Calu3 (cell line): ENCODE results near the gene MCAM. TPM values are rescaled to one million over a fixed set of nuclear protein-coding genes. Genes with fewer than 3 reads are reported as not detected.

Experiments used
- BruUV-seq: library from RNA; stranded (reverse); fragments of 400-500 nt; replicated peaks from 2 replicates; lab custom pipeline; 2021; lab: Mats Ljungman, UMichigan
- CTCF ChIA-PET: fragments of 300-600 bp; sonication (Branson Sonifier 250); formaldehyde crosslinking; loops from one replicate; lab custom pipeline; 2022; ENCODE audit warnings: antibody characterized with exemption; lab: Charles Lee
- DNase-seq: peaks from one replicate; pipeline ENCODE4 v3.0.0; 2022
- H3K27ac Mint-ChIP-seq: one replicate; pipeline ENCODE4 v1.8.0; 2022; ENCODE audit warnings: mixed read lengths; ENCODE audit not compliant: unreplicated experiment
- H3K27me3 Mint-ChIP-seq: one replicate; pipeline ENCODE4 v1.8.0; 2022; ENCODE audit warnings: mixed read lengths; ENCODE audit not compliant: unreplicated experiment
- H3K36me3 Mint-ChIP-seq: one replicate; pipeline ENCODE4 v1.8.0; 2022; ENCODE audit warnings: mild to moderate bottlenecking, moderate library complexity, mixed read lengths; ENCODE audit not compliant: insufficient read depth, unreplicated experiment
- H3K4me1 Mint-ChIP-seq: one replicate; pipeline ENCODE4 v1.8.0; 2022; ENCODE audit warnings: mild to moderate bottlenecking, low read depth, mixed read lengths; ENCODE audit not compliant: unreplicated experiment
- H3K4me3 Mint-ChIP-seq: one replicate; pipeline ENCODE4 v1.8.0; 2022; ENCODE audit warnings: mild to moderate bottlenecking, low read depth, moderate library complexity, mixed read lengths; ENCODE audit not compliant: unreplicated experiment
- H3K9me3 Mint-ChIP-seq: one replicate; pipeline ENCODE4 v1.8.0; 2022; ENCODE audit warnings: low read depth, mixed read lengths; ENCODE audit not compliant: unreplicated experiment
- intact Hi-C: fragments of 100-400 bp; cut with micrococcal nuclease; formaldehyde crosslinking; loops from one replicate; pipeline ENCODE4 v1.10.0; 2022; ENCODE audit not compliant: unreplicated experiment
- total RNA-seq: library from RNA; stranded (reverse); gene quantifications from 2 replicates; pipeline ENCODE4 v1.2.3, GENCODE V29; 2022
- TF ChIP-seq, protein P1 (sequence below): fragments of 200-600 bp; IDR thresholded peaks from one replicate; pipeline ENCODE4 v1.8.0; 2022; ENCODE audit warnings: antibody characterized with exemption; ENCODE audit not compliant: unreplicated experiment

The MCAM gene
- total RNA-seq, 1 experiment from 2014 or later, result 25.1 TPM

- no TSS peak for BruUV-seq
- H3K9me3 Mint-ChIP-seq, result no peaks in the 10 kb centered on the region
- no peaks in the 10 kb centered on the region for H3K27me3 Mint-ChIP-seq
- CTCF ChIA-PET, result interaction anchor here (0.6 to 0.7 kb wide), 3 partner anchors 38 to 368 kb away, joined by 4 to 5 read pairs (median 4); no protein-coding TSS in a partner anchor
- intact Hi-C loops, result no loop called here
- peaks cover 4% of the 10 kb centered on the region for H3K36me3 Mint-ChIP-seq
- TF ChIP-seq, protein P1, sequence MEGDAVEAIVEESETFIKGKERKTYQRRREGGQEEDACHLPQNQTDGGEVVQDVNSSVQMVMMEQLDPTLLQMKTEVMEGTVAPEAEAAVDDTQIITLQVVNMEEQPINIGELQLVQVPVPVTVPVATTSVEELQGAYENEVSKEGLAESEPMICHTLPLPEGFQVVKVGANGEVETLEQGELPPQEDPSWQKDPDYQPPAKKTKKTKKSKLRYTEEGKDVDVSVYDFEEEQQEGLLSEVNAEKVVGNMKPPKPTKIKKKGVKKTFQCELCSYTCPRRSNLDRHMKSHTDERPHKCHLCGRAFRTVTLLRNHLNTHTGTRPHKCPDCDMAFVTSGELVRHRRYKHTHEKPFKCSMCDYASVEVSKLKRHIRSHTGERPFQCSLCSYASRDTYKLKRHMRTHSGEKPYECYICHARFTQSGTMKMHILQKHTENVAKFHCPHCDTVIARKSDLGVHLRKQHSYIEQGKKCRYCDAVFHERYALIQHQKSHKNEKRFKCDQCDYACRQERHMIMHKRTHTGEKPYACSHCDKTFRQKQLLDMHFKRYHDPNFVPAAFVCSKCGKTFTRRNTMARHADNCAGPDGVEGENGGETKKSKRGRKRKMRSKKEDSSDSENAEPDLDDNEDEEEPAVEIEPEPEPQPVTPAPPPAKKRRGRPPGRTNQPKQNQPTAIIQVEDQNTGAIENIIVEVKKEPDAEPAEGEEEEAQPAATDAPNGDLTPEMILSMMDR, result no peak
- no peaks in the 10 kb centered on the region for H3K4me1 Mint-ChIP-seq
- DNase-seq, result no peak
- no peak overlapping the region for H3K4me3 Mint-ChIP-seq
- no peak overlapping the region for H3K27ac Mint-ChIP-seq
These were observed 34.4 kb downstream of the MCAM start for GRCh38 chr11:119282495-119282894.

GRCh38 chr11:119277660-119278059 is 39.3 kb downstream of the MCAM start:
- no TSS peak for BruUV-seq
- Mint-ChIP-seq H3K27ac (no peak overlapping the region), H3K4me1 (no peaks in the 10 kb centered on the region), H3K9me3 (no peaks in the 10 kb centered on the region), H3K27me3 (no peaks in the 10 kb centered on the region), H3K4me3 (no peak overlapping the region), H3K36me3 (no peaks in the 10 kb centered on the region)
- no peak for DNase-seq
- CTCF ChIA-PET, result interaction anchor here (0.5 kb wide), 1 partner anchor 1712 kb away, joined by 3 read pairs; no protein-coding TSS in a partner anchor
- intact Hi-C loops, result no loop called here
- TF ChIP-seq, protein P1, result no peak

GRCh38 chr11:119273721-119274120 is 43.2 kb downstream of the MCAM start:
- Mint-ChIP-seq H3K27me3 (no peaks in the 10 kb centered on the region), H3K27ac (no peak overlapping the region), H3K9me3 (no peaks in the 10 kb centered on the region), H3K4me3 (no peak overlapping the region), H3K4me1 (no peaks in the 10 kb centered on the region), H3K36me3 (peaks cover 3% of the 10 kb centered on the region)
- TF ChIP-seq, protein P1, result no peak
- BruUV-seq, result no TSS peak
- intact Hi-C loops, result no loop called here
- CTCF ChIA-PET, result no interaction called here
- no peak for DNase-seq

DNA sequence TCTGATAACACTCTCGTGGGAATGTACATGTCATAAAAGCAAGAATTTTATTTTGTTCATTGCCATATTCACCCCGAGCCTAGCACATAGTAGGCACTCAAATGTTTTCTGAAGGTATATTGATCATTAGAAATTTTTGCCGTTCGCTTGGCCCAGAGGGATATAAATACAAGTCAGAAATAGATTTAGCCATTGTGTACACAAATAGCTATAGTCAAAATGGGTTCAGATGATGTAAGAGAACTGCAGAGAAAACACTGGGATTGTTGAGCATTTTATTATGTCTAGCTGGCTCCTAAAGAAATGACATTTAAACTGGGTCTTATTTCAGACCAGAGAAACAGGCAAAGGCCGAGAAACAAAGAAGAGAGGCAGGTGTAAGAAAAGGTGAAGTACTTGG is 49.3 kb downstream of the MCAM start:
- no TSS peak for BruUV-seq
- TF ChIP-seq, protein P1, result no peak
- H3K9me3 Mint-ChIP-seq, result no peaks in the 10 kb centered on the region
- DNase-seq, result no peak
- no peaks in the 10 kb centered on the region for H3K27me3 Mint-ChIP-seq
- intact Hi-C loops, result no loop called here
- H3K4me3 Mint-ChIP-seq, result no peak overlapping the region
- no peak overlapping the region for H3K27ac Mint-ChIP-seq
- H3K4me1 Mint-ChIP-seq, result no peaks in the 10 kb centered on the region
- H3K36me3 Mint-ChIP-seq, result peaks cover 3% of the 10 kb centered on the region
- CTCF ChIA-PET, result no interaction called here
